ENCODE measurements around the gene DDI2. TPM values are rescaled to one million over a fixed set of nuclear protein-coding genes. Genes with fewer than 3 reads are reported as not detected.
"Not testable (repeated sequence)": the region's sequence is repeated elsewhere in the genome, so short reads cannot be mapped to it uniquely, and the experiment has no call there.

The DDI2 gene
- polyA plus RNA-seq, 12 donors: 19.6 to 27.3 (median 25.7) TPM; not detected in 1

GRCh38 chr1:15604400-15604799 lies 12.9 kb upstream of the DDI2 start:
- DNase-seq: not testable (repeated sequence)

- DNase-seq: no peak
Observed at GRCh38 chr1:15605398-15606383, 11.6 kb upstream of the DDI2 start.

- no peak for DNase-seq
Observed at GRCh38 chr1:15609631-15610030, 7.6 kb upstream of the DDI2 start.

- DNase-seq: no peak
Observed at GRCh38 chr1:15610167-15610566, 7.1 kb upstream of the DDI2 start.

- no peak for DNase-seq
Observed at GRCh38 chr1:15616373-15617172, 685 bp upstream of the DDI2 start.

- DNase-seq: no peak
Observed at GRCh38 chr1:15618077-15618654, 908 bp downstream of the DDI2 start.

GRCh38 chr1:15618655-15619525 lies 1.6 kb downstream of the DDI2 start:
- no peak for DNase-seq

GRCh38 chr1:15620155-15620545 lies 2.9 kb downstream of the DDI2 start:
- DNase-seq: no peak

GRCh38 chr1:15620902-15621682 lies 3.8 kb downstream of the DDI2 start:
- no peak for DNase-seq

GRCh38 chr1:15621975-15622374 lies 4.7 kb downstream of the DDI2 start:
- DNase-seq: no peak

- DNase-seq: no peak
Observed at GRCh38 chr1:15622712-15623373, 5.6 kb downstream of the DDI2 start.

- DNase-seq: no peak
Observed at GRCh38 chr1:15623435-15623834, 6.2 kb downstream of the DDI2 start.

GRCh38 chr1:15624133-15624714 lies 7.0 kb downstream of the DDI2 start:
- DNase-seq: no peak

GRCh38 chr1:15625056-15625917 lies 8.0 kb downstream of the DDI2 start:
- DNase-seq: no peak

- DNase-seq: no peak
Observed at GRCh38 chr1:15626269-15626950, 9.2 kb downstream of the DDI2 start.

- DNase-seq: no peak
Observed at GRCh38 chr1:15627343-15627988, 10.2 kb downstream of the DDI2 start.

- no peak for DNase-seq
Observed at GRCh38 chr1:15628003-15628402, 10.7 kb downstream of the DDI2 start.

Measured in muscle of arm (tissue), 12 donors.